Gastrocnemius medialis (tissue), 4 donors: ENCODE results near the gene KIF18A.

Source experiments
- POLR2A ChIP-seq, 2 donors: fragments of 450-650 bp; IDR thresholded peaks; one replicate each; pipeline ENCODE4 v1.6.1; 2017; ENCODE audit warnings: antibody characterized with exemption in 2 of 2, mild to moderate bottlenecking in 2 of 2, moderate library complexity in 2 of 2
- TF ChIP-seq, protein P1 (sequence below), 5 experiments: fragments of 450-650 bp in 3 of 5; fragments of 200-600 bp in 2 of 5; sonication (generic) in 2 of 5; IDR thresholded peaks in 4 of 5; conservative IDR thresholded peaks in 1 of 5; 1 replicate in 4 of 5; 2 replicates in 1 of 5; pipeline ENCODE4 v1.5.1; 2016 to 2019; ENCODE audit warnings: antibody characterized with exemption in 5 of 5, mild to moderate bottlenecking in 3 of 5, moderate library complexity in 3 of 5

DNA sequence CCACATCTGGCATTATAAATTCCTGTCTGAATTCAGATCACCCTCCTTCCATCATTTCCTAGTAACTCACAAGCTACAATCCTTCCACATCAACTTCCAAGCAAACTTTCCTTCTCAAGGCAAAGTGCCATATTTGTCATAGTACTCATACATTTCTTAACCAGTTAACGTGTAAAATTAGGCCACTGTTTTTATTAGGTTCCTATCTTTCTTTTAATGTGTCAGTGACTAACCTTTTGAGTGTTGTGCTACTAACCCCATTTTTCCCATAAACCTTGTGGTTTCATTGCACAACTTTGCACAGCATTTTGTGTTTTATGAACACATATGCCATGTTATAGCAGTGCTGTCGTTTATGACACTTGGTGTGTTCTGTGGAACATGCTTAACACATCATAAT lies 90.1 kb downstream of the KIF18A start:
- TF ChIP-seq, protein P1, sequence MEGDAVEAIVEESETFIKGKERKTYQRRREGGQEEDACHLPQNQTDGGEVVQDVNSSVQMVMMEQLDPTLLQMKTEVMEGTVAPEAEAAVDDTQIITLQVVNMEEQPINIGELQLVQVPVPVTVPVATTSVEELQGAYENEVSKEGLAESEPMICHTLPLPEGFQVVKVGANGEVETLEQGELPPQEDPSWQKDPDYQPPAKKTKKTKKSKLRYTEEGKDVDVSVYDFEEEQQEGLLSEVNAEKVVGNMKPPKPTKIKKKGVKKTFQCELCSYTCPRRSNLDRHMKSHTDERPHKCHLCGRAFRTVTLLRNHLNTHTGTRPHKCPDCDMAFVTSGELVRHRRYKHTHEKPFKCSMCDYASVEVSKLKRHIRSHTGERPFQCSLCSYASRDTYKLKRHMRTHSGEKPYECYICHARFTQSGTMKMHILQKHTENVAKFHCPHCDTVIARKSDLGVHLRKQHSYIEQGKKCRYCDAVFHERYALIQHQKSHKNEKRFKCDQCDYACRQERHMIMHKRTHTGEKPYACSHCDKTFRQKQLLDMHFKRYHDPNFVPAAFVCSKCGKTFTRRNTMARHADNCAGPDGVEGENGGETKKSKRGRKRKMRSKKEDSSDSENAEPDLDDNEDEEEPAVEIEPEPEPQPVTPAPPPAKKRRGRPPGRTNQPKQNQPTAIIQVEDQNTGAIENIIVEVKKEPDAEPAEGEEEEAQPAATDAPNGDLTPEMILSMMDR (IDR thresholded peaks at IDR 0.05 in 4 of 5, conservative IDR thresholded peaks at IDR 0.05 in 1 of 5): no peak
- no peak for TF ChIP-seq POLR2A (IDR thresholded peaks at IDR 0.05)
